ENCODE measurements around the gene GJB4. TPM values are rescaled to one million over a fixed set of nuclear protein-coding genes. Genes with fewer than 3 reads are reported as not detected.
"Not testable (repeated sequence)": the region's sequence is repeated elsewhere in the genome, so short reads cannot be mapped to it uniquely, and the experiment has no call there.

GJB4 gene
- total and polyA plus RNA-seq, 2 donors: 0.69 to 0.99 TPM

GRCh38 chr1:34755961-34756360 is 3.6 kb upstream of the GJB4 start:
- DNase-seq (ENCODE audit: extremely low spot score): no peak
- 88% methylated on average over 6 of the region's 6 CpGs for WGBS
- H3K4me1 ChIP-seq (ENCODE audit: insufficient read depth): no peaks in the 10 kb centered on the region
- H3K36me3 ChIP-seq (ENCODE audit: insufficient read depth): no peaks in the 10 kb centered on the region
- no peak overlapping the region for H3K4me3 ChIP-seq (ENCODE audit: low read depth, low read length)
- no peak overlapping the region for H3K27ac ChIP-seq (ENCODE audit: low read depth)

GRCh38 chr1:34757386-34757785 is 2.2 kb upstream of the GJB4 start:
- 91% methylated on average over 21 of the region's 21 CpGs for WGBS
- Histone ChIP-seq H3K4me1 (ENCODE audit: insufficient read depth) (no peaks in the 10 kb centered on the region), H3K4me3 (ENCODE audit: low read depth, low read length) (no peak overlapping the region), H3K36me3 (ENCODE audit: insufficient read depth) (no peaks in the 10 kb centered on the region), H3K27ac (ENCODE audit: low read depth) (no peak overlapping the region)
- DNase-seq (ENCODE audit: extremely low spot score): no peak

GRCh38 chr1:34758751-34759150 is 789 bp upstream of the GJB4 start:
- no peaks in the 10 kb centered on the region for H3K4me1 ChIP-seq (ENCODE audit: insufficient read depth)
- H3K4me3 ChIP-seq (ENCODE audit: low read depth, low read length): no peak overlapping the region
- WGBS: 62% methylated on average over 4 of the region's 4 CpGs
- no peak for DNase-seq (ENCODE audit: extremely low spot score)
- H3K36me3 ChIP-seq (ENCODE audit: insufficient read depth): no peaks in the 10 kb centered on the region
- no peak overlapping the region for H3K27ac ChIP-seq (ENCODE audit: low read depth)

- DNase-seq (ENCODE audit: extremely low spot score): no peak
- Histone ChIP-seq H3K36me3 (ENCODE audit: insufficient read depth) (no peaks in the 10 kb centered on the region), H3K4me1 (ENCODE audit: insufficient read depth) (no peaks in the 10 kb centered on the region), H3K27ac (ENCODE audit: low read depth) (no peak overlapping the region), H3K4me3 (ENCODE audit: low read depth, low read length) (no peak overlapping the region)
- WGBS: 93% methylated on average over 33 of the region's 33 CpGs
These were observed 1.7 kb downstream of the GJB4 start for GRCh38 chr1:34761176-34761761.

DNA sequence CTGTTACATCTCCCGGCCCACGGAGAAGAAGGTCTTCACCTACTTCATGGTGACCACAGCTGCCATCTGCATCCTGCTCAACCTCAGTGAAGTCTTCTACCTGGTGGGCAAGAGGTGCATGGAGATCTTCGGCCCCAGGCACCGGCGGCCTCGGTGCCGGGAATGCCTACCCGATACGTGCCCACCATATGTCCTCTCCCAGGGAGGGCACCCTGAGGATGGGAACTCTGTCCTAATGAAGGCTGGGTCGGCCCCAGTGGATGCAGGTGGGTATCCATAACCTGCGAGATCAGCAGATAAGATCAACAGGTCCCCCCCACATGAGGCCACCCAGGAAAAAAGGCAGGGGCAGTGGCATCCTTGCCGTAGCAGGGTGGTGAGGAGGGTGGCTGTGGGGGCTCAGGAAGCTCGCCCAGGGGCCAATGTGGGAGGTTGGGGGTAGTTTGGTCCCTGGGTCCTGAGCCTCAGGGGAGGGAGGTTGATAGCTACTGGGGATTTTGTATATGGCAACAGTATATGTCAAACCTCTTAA is 2.3 kb downstream of the GJB4 start:
- Histone ChIP-seq H3K27ac (ENCODE audit: low read depth) (no peak overlapping the region), H3K36me3 (ENCODE audit: insufficient read depth) (no peaks in the 10 kb centered on the region), H3K4me1 (ENCODE audit: insufficient read depth) (no peaks in the 10 kb centered on the region), H3K4me3 (ENCODE audit: low read depth, low read length) (no peak overlapping the region)
- no peak for DNase-seq (ENCODE audit: extremely low spot score)
- WGBS: 87% methylated on average over 13 of the region's 13 CpGs

GRCh38 chr1:34762474-34763141 is 3.1 kb downstream of the GJB4 start:
- no peaks in the 10 kb centered on the region for H3K36me3 ChIP-seq (ENCODE audit: insufficient read depth)
- no peak overlapping the region for H3K4me3 ChIP-seq (ENCODE audit: low read depth, low read length)
- no peak for DNase-seq (ENCODE audit: extremely low spot score)
- no peak overlapping the region for H3K27ac ChIP-seq (ENCODE audit: low read depth)
- WGBS: 66% methylated on average over 7 of the region's 7 CpGs
- H3K4me1 ChIP-seq (ENCODE audit: insufficient read depth): no peaks in the 10 kb centered on the region

DNA sequence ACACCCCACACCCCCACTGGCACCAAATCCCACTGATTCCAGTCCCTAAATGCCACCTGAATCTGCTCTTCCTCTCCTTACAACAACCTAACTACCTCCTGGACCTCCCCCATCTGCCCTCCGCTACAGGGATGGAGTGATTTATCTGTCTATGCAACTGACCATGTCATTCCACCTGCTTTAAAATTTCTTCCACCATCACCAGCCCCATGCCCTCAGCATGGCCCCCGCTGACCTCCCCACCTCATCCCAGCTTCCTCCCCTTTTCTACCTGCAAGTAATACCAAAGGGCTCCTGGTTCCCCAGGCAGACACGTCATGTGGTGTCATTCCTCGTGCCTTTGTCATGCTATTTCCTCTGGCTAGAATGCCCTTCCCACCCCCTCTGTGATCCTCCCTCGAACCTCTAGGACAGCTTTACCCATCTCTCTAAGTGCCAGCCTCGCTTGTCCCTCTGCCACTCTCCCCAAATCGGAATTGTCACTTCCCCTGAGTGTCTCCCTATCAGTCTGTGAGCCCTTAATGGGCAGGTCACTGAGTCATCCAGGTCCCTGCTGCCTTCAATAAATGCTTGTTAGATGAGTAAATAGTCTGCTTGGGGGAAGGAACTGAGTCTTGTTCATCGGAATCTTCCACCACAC is 3.7 kb downstream of the GJB4 start:
- no peak overlapping the region for H3K4me3 ChIP-seq (ENCODE audit: low read depth, low read length)
- H3K27ac ChIP-seq (ENCODE audit: low read depth): no peak overlapping the region
- no peaks in the 10 kb centered on the region for H3K4me1 ChIP-seq (ENCODE audit: insufficient read depth)
- no peak for DNase-seq (ENCODE audit: extremely low spot score)
- no peaks in the 10 kb centered on the region for H3K36me3 ChIP-seq (ENCODE audit: insufficient read depth)
- 44% methylated on average over 8 of the region's 8 CpGs for WGBS

DNA sequence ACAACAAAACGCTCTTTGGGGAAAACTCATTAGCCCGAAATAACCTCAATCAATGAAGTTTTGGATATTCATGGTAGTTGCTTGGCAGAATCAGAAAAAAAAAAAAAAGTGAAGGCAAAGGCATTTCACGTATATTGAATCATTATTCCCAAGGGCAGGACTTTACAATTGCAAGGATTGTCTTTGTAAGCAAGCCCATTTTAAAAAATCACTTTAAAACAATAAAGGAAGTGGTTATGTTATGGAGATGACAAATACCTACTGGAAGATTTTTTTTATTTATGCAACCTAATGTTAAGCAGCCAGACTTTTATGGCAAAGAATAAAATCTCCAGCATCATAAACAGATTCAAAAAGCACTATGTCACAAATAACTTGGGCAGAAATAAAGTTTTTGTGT is 9.3 kb downstream of the GJB4 start:
- no peaks in the 10 kb centered on the region for H3K36me3 ChIP-seq (ENCODE audit: insufficient read depth)
- H3K27ac ChIP-seq (ENCODE audit: low read depth): no peak overlapping the region
- no peaks in the 10 kb centered on the region for H3K4me1 ChIP-seq (ENCODE audit: insufficient read depth)
- no peak for DNase-seq (ENCODE audit: extremely low spot score)
- 78% methylated on average over 3 of the region's 3 CpGs for WGBS
- H3K4me3 ChIP-seq (ENCODE audit: low read depth, low read length): no peak overlapping the region

GRCh38 chr1:34770891-34771504 is 11.5 kb downstream of the GJB4 start:
- Histone ChIP-seq H3K4me3 (ENCODE audit: low read depth, low read length) (no peak overlapping the region), H3K27ac (ENCODE audit: low read depth) (no peak overlapping the region), H3K4me1 (ENCODE audit: insufficient read depth) (no peaks in the 10 kb centered on the region), H3K36me3 (ENCODE audit: insufficient read depth) (no peaks in the 10 kb centered on the region)
- no peak for DNase-seq (ENCODE audit: extremely low spot score)
- WGBS: 78% methylated on average over 5 of the region's 5 CpGs

- Histone ChIP-seq H3K27ac (ENCODE audit: low read depth) (no peak overlapping the region), H3K4me1 (ENCODE audit: insufficient read depth) (no peaks in the 10 kb centered on the region), H3K4me3 (ENCODE audit: low read depth, low read length) (no peak overlapping the region), H3K36me3 (ENCODE audit: insufficient read depth) (no peaks in the 10 kb centered on the region)
- WGBS: 83% methylated on average over 16 of the region's 16 CpGs
- DNase-seq (ENCODE audit: extremely low spot score): no peak
These were observed 12.2 kb downstream of the GJB4 start for GRCh38 chr1:34771573-34772371.

DNA sequence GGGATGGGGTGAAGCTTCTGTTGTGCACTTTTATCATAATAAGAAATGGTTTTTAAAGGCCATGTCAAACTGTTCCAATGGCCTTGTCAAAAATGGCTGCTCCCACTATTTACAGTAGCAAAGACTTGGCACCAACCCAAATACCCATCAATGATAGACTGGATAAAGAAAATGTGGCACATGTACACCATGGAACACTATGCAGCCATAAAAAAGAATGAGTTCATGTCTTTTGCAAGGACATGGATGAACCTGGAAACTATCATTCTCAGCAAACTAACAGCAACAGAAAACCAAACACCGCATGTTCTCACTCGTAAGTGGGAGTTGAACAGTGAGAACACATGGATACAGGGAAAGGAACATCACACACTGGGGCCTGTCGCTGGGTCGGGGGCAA is 13.6 kb downstream of the GJB4 start:
- H3K36me3 ChIP-seq (ENCODE audit: insufficient read depth); H3K27ac ChIP-seq (ENCODE audit: low read depth); H3K4me3 ChIP-seq (ENCODE audit: low read depth, low read length); DNase-seq (ENCODE audit: extremely low spot score); H3K4me1 ChIP-seq (ENCODE audit: insufficient read depth): not testable (repeated sequence)
- 83% methylated on average over 4 of the region's 4 CpGs for WGBS

DNA sequence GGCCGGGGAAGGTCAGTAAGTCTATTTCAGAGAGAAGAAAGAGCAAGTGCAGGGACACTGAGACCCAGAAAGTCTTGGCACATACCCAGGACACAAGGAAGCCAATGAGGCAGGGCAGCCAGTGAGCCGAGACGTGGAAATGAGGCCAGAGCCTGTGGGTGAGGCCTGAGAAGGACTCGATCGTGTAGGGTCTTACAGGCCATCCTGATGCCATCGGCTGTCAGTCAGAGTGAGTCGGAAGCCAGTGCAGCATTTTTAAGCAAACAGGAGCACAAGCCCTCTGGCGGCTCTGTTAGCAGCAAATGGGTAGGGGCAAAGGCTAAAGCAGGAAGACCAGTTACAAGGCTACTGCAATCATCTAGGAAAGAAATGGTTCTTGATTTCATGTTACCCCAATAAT is 15.4 kb downstream of the GJB4 start:
- no peak for DNase-seq (ENCODE audit: extremely low spot score)

DNA sequence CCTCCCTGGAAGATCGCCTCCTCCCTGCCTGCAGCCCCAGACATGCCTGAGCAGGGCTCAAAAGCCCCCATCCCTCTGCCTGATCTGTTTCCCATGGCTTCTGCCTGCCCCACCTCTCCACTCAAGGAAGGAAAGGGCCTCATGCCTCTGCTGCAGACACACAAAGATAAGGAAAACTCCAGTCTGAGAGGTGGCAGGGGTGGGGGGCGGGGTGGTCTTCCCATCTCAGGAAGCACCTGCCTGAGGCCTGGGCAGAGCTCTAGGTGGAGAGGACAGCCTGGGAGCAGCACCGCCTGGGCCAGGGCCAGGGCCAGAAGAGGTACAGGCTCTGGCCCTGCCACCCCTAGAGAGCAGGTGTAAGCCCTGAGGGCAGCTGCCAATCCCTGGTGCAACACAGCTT is 17.4 kb downstream of the GJB4 start:
- WGBS: 60% methylated on average over 3 of the region's 3 CpGs

More for the DNA sequence above, 15.4 kb downstream of the GJB4 start:
- Histone ChIP-seq H3K4me3 (ENCODE audit: low read depth, low read length) (no peak overlapping the region), H3K36me3 (ENCODE audit: insufficient read depth) (no peaks in the 10 kb centered on the region), H3K27ac (ENCODE audit: low read depth) (no peak overlapping the region), H3K4me1 (ENCODE audit: insufficient read depth) (no peaks in the 10 kb centered on the region)
- WGBS: 53% methylated on average over 8 of the region's 8 CpGs

More for the DNA sequence above, 17.4 kb downstream of the GJB4 start:
- no peak for DNase-seq (ENCODE audit: extremely low spot score)
- no peak overlapping the region for H3K4me3 ChIP-seq (ENCODE audit: low read depth, low read length)
- H3K4me1 ChIP-seq (ENCODE audit: insufficient read depth): no peaks in the 10 kb centered on the region
- no peak overlapping the region for H3K27ac ChIP-seq (ENCODE audit: low read depth)
- H3K36me3 ChIP-seq (ENCODE audit: insufficient read depth): no peaks in the 10 kb centered on the region
